Activated B cell treated with CpG ODN at 0.5 μM for 24 hours (primary cell): Measurements from ENCODE around the gene COL23A1. TPM values are rescaled to one million over a fixed set of nuclear protein-coding genes. Genes with fewer than 3 reads are reported as not detected.

ENCODE experiments used
- ATAC-seq: fragments of 200-7000 bp; cut with Tn5 transposase; one replicate; pipeline ENCODE4 v1.10.0; 2021; ENCODE audit warnings: low read depth, mild to moderate bottlenecking, moderate library complexity
- CTCF ChIA-PET: fragments of 350-600 bp; sonication (Branson Sonifier 250); formaldehyde crosslinking; loops from one replicate; lab custom pipeline; 2021; ENCODE audit warnings: antibody characterized with exemption; lab: Charles Lee
- POLR2A ChIA-PET: fragments of 350-600 bp; sonication (Branson Sonifier 250); formaldehyde crosslinking; loops from one replicate; lab custom pipeline; 2021; ENCODE audit warnings: antibody characterized with exemption; lab: Charles Lee
- DNase-seq: peaks from one replicate; pipeline ENCODE4 v3.0.0; 2022
- H3K27ac Mint-ChIP-seq: one replicate; pipeline ENCODE4 v1.8.0; 2020; ENCODE audit warnings: mixed read lengths
- H3K27me3 Mint-ChIP-seq: one replicate; pipeline ENCODE4 v1.8.0; 2021; ENCODE audit warnings: mixed read lengths
- H3K36me3 Mint-ChIP-seq: one replicate; pipeline ENCODE4 v1.8.0; 2021; ENCODE audit warnings: low read depth, mixed read lengths
- H3K4me1 Mint-ChIP-seq: one replicate; pipeline ENCODE4 v1.8.0; 2021; ENCODE audit warnings: mixed read lengths
- H3K4me3 Mint-ChIP-seq: one replicate; pipeline ENCODE4 v1.8.0; 2020; ENCODE audit warnings: mild to moderate bottlenecking, mixed read lengths
- H3K9me3 Mint-ChIP-seq: one replicate; pipeline ENCODE4 v1.8.0; 2020; ENCODE audit warnings: mixed read lengths
- intact Hi-C: fragments of 100-400 bp; cut with micrococcal nuclease; formaldehyde crosslinking; loops from one replicate; pipeline ENCODE4 v1.15.1; 2024
- total RNA-seq: library from RNA; stranded (reverse); gene quantifications from 2 replicates; pipeline ENCODE4 v1.2.3, GENCODE V29; 2022
- TF ChIP-seq, protein P1 (sequence below): fragments of 200-600 bp; IDR thresholded peaks from one replicate; pipeline ENCODE4 v1.8.0; 2022; ENCODE audit warnings: antibody characterized with exemption, mild to moderate bottlenecking

COL23A1 gene
- total RNA-seq, 1 donor from 2014 or later: not detected

DNA sequence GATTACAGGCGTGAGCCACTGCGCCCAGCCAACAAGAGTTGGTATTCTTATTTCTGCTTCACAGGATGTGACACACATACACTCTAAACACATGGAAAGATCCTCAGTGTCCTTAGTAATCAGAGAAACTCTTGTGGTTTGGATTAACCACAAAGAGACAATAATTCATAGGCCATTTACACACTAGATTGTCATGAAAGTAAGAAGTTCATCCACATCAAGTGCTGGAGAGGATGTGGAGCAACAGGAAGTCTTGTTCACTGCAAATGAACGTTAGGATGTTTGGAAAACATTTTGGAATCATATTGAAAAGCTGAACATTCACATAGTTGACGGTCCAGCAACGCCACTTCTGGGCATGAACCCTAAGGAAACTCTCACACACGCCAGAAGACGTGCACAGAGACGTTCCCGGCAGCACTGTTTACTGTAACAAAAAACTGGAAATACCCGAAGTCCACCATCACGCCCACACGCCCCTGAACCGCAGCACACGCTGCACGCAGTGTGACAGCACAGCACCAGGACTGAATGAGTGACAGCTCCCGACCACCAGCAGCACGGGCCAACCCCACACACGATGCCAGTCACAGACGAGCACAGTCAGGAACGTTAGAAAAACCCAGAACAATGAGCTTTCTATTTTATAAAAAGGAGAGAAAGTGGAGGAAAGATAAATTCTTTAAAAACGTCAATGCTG, 87.6 kb downstream of the COL23A1 start:
- Mint-ChIP-seq H3K4me3 (no peak overlapping the region), H3K36me3 (no peaks in the 10 kb centered on the region), H3K9me3 (peaks cover 4% of the 10 kb centered on the region), H3K4me1 (no peaks in the 10 kb centered on the region), H3K27me3 (no peaks in the 10 kb centered on the region), H3K27ac (no peak overlapping the region)
- ChIA-PET CTCF (no interaction called here), POLR2A (no interaction called here)
- DNase-seq: no peak
- intact Hi-C loops: no loop called here
- TF ChIP-seq, protein P1, sequence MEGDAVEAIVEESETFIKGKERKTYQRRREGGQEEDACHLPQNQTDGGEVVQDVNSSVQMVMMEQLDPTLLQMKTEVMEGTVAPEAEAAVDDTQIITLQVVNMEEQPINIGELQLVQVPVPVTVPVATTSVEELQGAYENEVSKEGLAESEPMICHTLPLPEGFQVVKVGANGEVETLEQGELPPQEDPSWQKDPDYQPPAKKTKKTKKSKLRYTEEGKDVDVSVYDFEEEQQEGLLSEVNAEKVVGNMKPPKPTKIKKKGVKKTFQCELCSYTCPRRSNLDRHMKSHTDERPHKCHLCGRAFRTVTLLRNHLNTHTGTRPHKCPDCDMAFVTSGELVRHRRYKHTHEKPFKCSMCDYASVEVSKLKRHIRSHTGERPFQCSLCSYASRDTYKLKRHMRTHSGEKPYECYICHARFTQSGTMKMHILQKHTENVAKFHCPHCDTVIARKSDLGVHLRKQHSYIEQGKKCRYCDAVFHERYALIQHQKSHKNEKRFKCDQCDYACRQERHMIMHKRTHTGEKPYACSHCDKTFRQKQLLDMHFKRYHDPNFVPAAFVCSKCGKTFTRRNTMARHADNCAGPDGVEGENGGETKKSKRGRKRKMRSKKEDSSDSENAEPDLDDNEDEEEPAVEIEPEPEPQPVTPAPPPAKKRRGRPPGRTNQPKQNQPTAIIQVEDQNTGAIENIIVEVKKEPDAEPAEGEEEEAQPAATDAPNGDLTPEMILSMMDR: no peak
- no peak for ATAC-seq

DNA sequence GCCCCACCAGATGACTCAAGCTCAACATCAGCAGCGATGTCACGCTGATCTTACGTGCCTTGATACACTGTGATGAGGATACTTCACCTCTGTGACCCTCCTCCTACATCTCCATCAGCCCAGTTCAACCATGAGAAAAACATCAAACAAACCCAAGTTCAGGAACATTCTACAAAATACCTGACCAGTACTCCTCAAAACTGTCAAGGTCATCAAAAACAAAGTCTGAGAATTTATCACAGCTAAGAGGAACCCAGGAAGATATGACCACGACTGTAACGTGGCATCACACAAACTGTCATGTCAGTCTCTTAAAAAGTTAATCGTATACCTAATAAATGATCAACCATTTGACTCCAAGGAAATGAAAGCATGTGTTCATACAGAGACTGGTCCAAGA, 90.8 kb downstream of the COL23A1 start:
- Mint-ChIP-seq H3K27ac (no peak overlapping the region), H3K9me3 (peaks cover 3% of the 10 kb centered on the region), H3K4me3 (no peak overlapping the region), H3K27me3 (peaks cover 11% of the 10 kb centered on the region), H3K36me3 (no peaks in the 10 kb centered on the region), H3K4me1 (no peaks in the 10 kb centered on the region)
- ChIA-PET CTCF (no interaction called here), POLR2A (no interaction called here)
- ATAC-seq (no peak), DNase-seq (no peak)
- TF ChIP-seq, protein P1: no peak
- intact Hi-C loops: no loop called here

- Mint-ChIP-seq H3K27me3 (peaks cover 16% of the 10 kb centered on the region), H3K27ac (no peak overlapping the region), H3K36me3 (no peaks in the 10 kb centered on the region), H3K4me1 (no peaks in the 10 kb centered on the region), H3K4me3 (no peak overlapping the region), H3K9me3 (peaks cover 3% of the 10 kb centered on the region)
- ATAC-seq: no peak
- ChIA-PET POLR2A (no interaction called here), CTCF (no interaction called here)
- DNase-seq: no peak
- intact Hi-C loops: no loop called here
- TF ChIP-seq, protein P1: no peak
Observed at GRCh38 chr5:178496642-178497041, 93.6 kb downstream of the COL23A1 start.

- ChIA-PET CTCF (no interaction called here), POLR2A (no interaction called here)
- ATAC-seq (no peak), DNase-seq (no peak)
- intact Hi-C loops: no loop called here
- TF ChIP-seq, protein P1: no peak
- Mint-ChIP-seq H3K27me3 (peaks cover 16% of the 10 kb centered on the region), H3K27ac (no peak overlapping the region), H3K36me3 (no peaks in the 10 kb centered on the region), H3K9me3 (peaks cover 3% of the 10 kb centered on the region), H3K4me3 (no peak overlapping the region), H3K4me1 (no peaks in the 10 kb centered on the region)
Observed at GRCh38 chr5:178496214-178496613, 94.0 kb downstream of the COL23A1 start.

DNA sequence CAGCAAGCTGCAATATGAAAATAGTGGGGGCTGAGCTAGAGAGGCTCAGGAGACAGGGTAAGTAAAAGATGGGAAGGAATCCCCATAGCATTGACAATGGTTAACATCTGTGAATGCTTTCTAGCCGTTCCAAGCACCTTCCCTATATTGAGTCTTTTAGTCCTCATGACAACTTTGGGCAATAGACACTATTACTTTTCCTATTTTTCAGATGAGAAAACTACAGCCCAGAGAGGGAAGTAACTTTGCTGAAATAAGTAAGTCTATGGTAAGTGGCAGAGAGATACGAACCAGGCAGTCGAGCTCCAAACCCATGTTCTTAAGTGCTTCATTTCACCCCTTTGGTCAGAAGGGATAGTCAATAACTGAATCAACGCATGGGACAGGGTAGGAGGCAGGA, 94.5 kb downstream of the COL23A1 start:
- no peak overlapping the region for H3K4me3 Mint-ChIP-seq
- CTCF ChIA-PET: no interaction called here
- peaks cover 16% of the 10 kb centered on the region for H3K27me3 Mint-ChIP-seq
- TF ChIP-seq, protein P1: no peak
- intact Hi-C loops: no loop called here
- no peaks in the 10 kb centered on the region for H3K36me3 Mint-ChIP-seq
- POLR2A ChIA-PET: no interaction called here
- no peaks in the 10 kb centered on the region for H3K4me1 Mint-ChIP-seq
- H3K27ac Mint-ChIP-seq: no peak overlapping the region
- H3K9me3 Mint-ChIP-seq: peaks cover 3% of the 10 kb centered on the region
- ATAC-seq (no peak), DNase-seq (no peak)
